C4-2B (cell line): Measurements from ENCODE around the gene FBXO40.

ENCODE experiments used
- CTCF ChIP-seq: fragments of 450-650 bp; conservative IDR thresholded peaks from 2 replicates; pipeline ENCODE4 v1.5.1; 2017; ENCODE audit warnings: mild to moderate bottlenecking
- ZFX ChIP-seq: fragments of 450-650 bp; IDR thresholded peaks from 2 replicates; pipeline ENCODE4 v1.6.1; 2017

GRCh38 chr3:121606106-121606505 is 12.9 kb downstream of the FBXO40 start:
- no peak for TF ChIP-seq CTCF
- TF ChIP-seq ZFX: no peak
